Sigmoid colon (tissue), 4 donors: ENCODE results near the gene CHST2.
"Not testable (repeated sequence)": the region's sequence is repeated elsewhere in the genome, so short reads cannot be mapped to it uniquely, and the experiment has no call there.

Experiments used
- EP300 ChIP-seq, 4 donors: sonication (generic); formaldehyde crosslinking; IDR thresholded peaks; one replicate each; pipeline ENCODE4 v1.6.1; 2017; ENCODE audit warnings: antibody characterized with exemption in 4 of 4
- POLR2A ChIP-seq, 2 donors: fragments of 450-650 bp; IDR thresholded peaks; one replicate each; pipeline ENCODE4 v1.6.1; 2016; ENCODE audit warnings: antibody characterized with exemption in 2 of 2, mild to moderate bottlenecking in 2 of 2, moderate library complexity in 2 of 2
- POLR2AphosphoS5 ChIP-seq, 4 donors: sonication (generic); formaldehyde crosslinking; IDR thresholded peaks; one replicate each; pipeline ENCODE4 v1.6.1; 2017; ENCODE audit warnings: antibody characterized with exemption in 4 of 4
- TF ChIP-seq, protein P1 (sequence below), 4 experiments: fragments of 450-650 bp in 3 of 4; fragments of 200-600 bp in 1 of 4; IDR thresholded peaks; one replicate each; pipeline ENCODE4 v1.5.1; 2016 to 2019; ENCODE audit warnings: antibody characterized with exemption in 4 of 4, mild to moderate bottlenecking in 3 of 4, moderate library complexity in 2 of 4

- TF ChIP-seq, protein P1, sequence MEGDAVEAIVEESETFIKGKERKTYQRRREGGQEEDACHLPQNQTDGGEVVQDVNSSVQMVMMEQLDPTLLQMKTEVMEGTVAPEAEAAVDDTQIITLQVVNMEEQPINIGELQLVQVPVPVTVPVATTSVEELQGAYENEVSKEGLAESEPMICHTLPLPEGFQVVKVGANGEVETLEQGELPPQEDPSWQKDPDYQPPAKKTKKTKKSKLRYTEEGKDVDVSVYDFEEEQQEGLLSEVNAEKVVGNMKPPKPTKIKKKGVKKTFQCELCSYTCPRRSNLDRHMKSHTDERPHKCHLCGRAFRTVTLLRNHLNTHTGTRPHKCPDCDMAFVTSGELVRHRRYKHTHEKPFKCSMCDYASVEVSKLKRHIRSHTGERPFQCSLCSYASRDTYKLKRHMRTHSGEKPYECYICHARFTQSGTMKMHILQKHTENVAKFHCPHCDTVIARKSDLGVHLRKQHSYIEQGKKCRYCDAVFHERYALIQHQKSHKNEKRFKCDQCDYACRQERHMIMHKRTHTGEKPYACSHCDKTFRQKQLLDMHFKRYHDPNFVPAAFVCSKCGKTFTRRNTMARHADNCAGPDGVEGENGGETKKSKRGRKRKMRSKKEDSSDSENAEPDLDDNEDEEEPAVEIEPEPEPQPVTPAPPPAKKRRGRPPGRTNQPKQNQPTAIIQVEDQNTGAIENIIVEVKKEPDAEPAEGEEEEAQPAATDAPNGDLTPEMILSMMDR (IDR thresholded peaks at IDR 0.05), result not testable (repeated sequence)
- TF ChIP-seq EP300, POLR2A, POLR2AphosphoS5 (IDR thresholded peaks at IDR 0.05): not testable (repeated sequence)
Observed at GRCh38 chr3:143165612-143166285, 46.2 kb downstream of the CHST2 start.
